Measurements from ENCODE around the gene SPHK2. TPM values are rescaled to one million over a fixed set of nuclear protein-coding genes. Genes with fewer than 3 reads are reported as not detected.

Gene SPHK2
- 12.5 TPM for total RNA-seq

GRCh38 chr19:48618916-48619691 is at the start of gene SPHK2, which contains the start of gene RPL18:
SPHK2 (plus strand) TSS chr19:48619506; CDS start chr19:48620515, 1,009 bp downstream.
RPL18 (minus strand) TSS chr19:48619178; CDS start chr19:48619143, 35 bp downstream.

GRCh38 chr19:48606463-48607358 is 12.6 kb upstream of the SPHK2 start, which contains the start of gene SPACA4:
SPACA4 (plus strand) TSS chr19:48606742; CDS start chr19:48606979, 237 bp downstream.

GRCh38 chr19:48614436-48615230 is 4.7 kb upstream of the SPHK2 start, which contains the start of gene FAM83E:
FAM83E (minus strand) TSS chr19:48615076; CDS start chr19:48613372, 1,704 bp downstream.

GRCh38 chr19:48636859-48637448 is 17.6 kb downstream of the SPHK2 start, which contains the start of gene DBP:
DBP (minus strand) TSS chr19:48637379; CDS start chr19:48636994, 385 bp downstream.

GRCh38 chr19:48646001-48646721 is 26.9 kb downstream of the SPHK2 start, which contains the start of gene CA11:
CA11 (minus strand) TSS chr19:48646187; CDS start chr19:48645632, 555 bp downstream.

GRCh38 chr19:48672994-48673393 is 53.7 kb downstream of the SPHK2 start, which contains the start of gene NTN5:
NTN5 (minus strand) TSS chr19:48673017; CDS start chr19:48670986, 2,031 bp downstream.

Other genes with a start within 250 kb of the SPHK2 start
- gene KDELR1, start 228.0 kb upstream of the SPHK2 start, total RNA-seq: 72.3 TPM
- 4.3 TPM for gene GRIN2D, start 225.8 kb upstream of the SPHK2 start, total RNA-seq
- gene GRWD1, start 173.5 kb upstream of the SPHK2 start, total RNA-seq: 26.2 TPM
- gene KCNJ14, start 163.9 kb upstream of the SPHK2 start, total RNA-seq: 1.6 TPM
- 72.9 TPM for gene CYTH2, start 150.1 kb upstream of the SPHK2 start, total RNA-seq
- gene LMTK3, start 107.7 kb upstream of the SPHK2 start, total RNA-seq: 6.1 TPM
- gene SULT2B1, start 67.3 kb upstream of the SPHK2 start, total RNA-seq: 1.1 TPM
- gene SPACA4, start 12.8 kb upstream of the SPHK2 start, total RNA-seq: not detected
- gene FAM83E, start 4.4 kb upstream of the SPHK2 start, total RNA-seq: 1.4 TPM
- 1,106 TPM for gene RPL18, start 328 bp upstream of the SPHK2 start, total RNA-seq
- 26.7 TPM for gene DBP, start 17.9 kb downstream of the SPHK2 start, total RNA-seq
- 6.4 TPM for gene CA11, start 26.7 kb downstream of the SPHK2 start, total RNA-seq
- 1.6 TPM for gene NTN5, start 53.5 kb downstream of the SPHK2 start, total RNA-seq
- 0.44 TPM for gene FUT2, start 76.5 kb downstream of the SPHK2 start, total RNA-seq
- gene MAMSTR, start 100.2 kb downstream of the SPHK2 start, total RNA-seq: 4.2 TPM
- 11.4 TPM for gene RASIP1, start 121.1 kb downstream of the SPHK2 start, total RNA-seq
- not detected for gene IZUMO1, start 127.4 kb downstream of the SPHK2 start, total RNA-seq
- 1.9 TPM for gene FUT1, start 133.1 kb downstream of the SPHK2 start, total RNA-seq
- not detected for gene FGF21, start 136.0 kb downstream of the SPHK2 start, total RNA-seq
- gene BCAT2, start 191.5 kb downstream of the SPHK2 start, total RNA-seq: 27.3 TPM
- gene HSD17B14, start 217.0 kb downstream of the SPHK2 start, total RNA-seq: 13.8 TPM
- gene PLEKHA4, start 249.1 kb downstream of the SPHK2 start, total RNA-seq: 10.8 TPM